Frontal cortex (tissue), 4 donors: ENCODE measurements around the gene MNS1. TPM values are rescaled to one million over a fixed set of nuclear protein-coding genes. Genes with fewer than 3 reads are reported as not detected.
"Not testable (repeated sequence)": the region's sequence is repeated elsewhere in the genome, so short reads cannot be mapped to it uniquely, and the experiment has no call there.

Experiments
- DNase-seq, 2 donors: peaks; one replicate each; pipeline ENCODE4 v3.0.0; 2012; ENCODE audit warnings: low spot score in 2 of 2
- FAIRE-seq: peaks from 2 replicates; lab custom pipeline; 2012; peaks lifted over from hg19 to GRCh38; lab: Jason Lieb, UNC
- total RNA-seq: library from RNA; depleted of rRNA; stranded (reverse); fragments of >200 nt; gene quantifications from one replicate; pipeline ENCODE4 v1.2.3, GENCODE V29; 2014
- donor health status: control.
- donor health status: control.
- donor health status: control.

MNS1 gene, protein sequence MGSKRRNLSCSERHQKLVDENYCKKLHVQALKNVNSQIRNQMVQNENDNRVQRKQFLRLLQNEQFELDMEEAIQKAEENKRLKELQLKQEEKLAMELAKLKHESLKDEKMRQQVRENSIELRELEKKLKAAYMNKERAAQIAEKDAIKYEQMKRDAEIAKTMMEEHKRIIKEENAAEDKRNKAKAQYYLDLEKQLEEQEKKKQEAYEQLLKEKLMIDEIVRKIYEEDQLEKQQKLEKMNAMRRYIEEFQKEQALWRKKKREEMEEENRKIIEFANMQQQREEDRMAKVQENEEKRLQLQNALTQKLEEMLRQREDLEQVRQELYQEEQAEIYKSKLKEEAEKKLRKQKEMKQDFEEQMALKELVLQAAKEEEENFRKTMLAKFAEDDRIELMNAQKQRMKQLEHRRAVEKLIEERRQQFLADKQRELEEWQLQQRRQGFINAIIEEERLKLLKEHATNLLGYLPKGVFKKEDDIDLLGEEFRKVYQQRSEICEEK
- 1.2 TPM for total RNA-seq

GRCh38 chr15:56464893-56465520 is at the start of gene MNS1:
Gene MNS1 (minus strand): TSS chr15:56465137. CDS start chr15:56464972, 165 bp downstream.
- peak; percentile 71 for FAIRE-seq

GRCh38 chr15:56496635-56497034 is 31.7 kb upstream of the MNS1 start:
- FAIRE-seq (peak; percentile 73), DNase-seq (peak; percentile 25 to 58)

More at GRCh38 chr15:56464893-56465520, at the start of gene MNS1:
- DNase-seq: peak; percentile 78 to 84

GRCh38 chr15:56495533-56495932 is 30.6 kb upstream of the MNS1 start:
- DNase-seq: no peak
- no peak for FAIRE-seq

DNA sequence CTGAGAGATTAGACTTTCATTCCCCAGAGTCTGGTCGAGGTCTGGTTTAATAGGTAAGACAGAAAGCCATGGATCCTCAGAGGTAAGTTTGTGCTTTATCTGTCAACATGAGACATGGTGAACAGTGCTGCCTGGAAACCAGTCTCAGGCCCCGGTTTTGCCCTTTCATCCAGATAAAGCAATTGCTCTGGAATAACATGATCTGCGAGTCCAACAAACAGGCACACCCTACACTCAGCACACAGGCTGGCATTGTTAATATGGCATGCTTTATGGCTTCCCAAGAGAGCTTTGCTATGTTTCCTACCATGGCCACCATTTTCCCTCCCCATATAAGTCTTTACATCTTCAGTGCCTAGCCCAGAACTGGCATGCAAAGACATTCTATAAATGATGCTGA is 30.1 kb upstream of the MNS1 start:
- DNase-seq: no peak
- FAIRE-seq: no peak

DNA sequence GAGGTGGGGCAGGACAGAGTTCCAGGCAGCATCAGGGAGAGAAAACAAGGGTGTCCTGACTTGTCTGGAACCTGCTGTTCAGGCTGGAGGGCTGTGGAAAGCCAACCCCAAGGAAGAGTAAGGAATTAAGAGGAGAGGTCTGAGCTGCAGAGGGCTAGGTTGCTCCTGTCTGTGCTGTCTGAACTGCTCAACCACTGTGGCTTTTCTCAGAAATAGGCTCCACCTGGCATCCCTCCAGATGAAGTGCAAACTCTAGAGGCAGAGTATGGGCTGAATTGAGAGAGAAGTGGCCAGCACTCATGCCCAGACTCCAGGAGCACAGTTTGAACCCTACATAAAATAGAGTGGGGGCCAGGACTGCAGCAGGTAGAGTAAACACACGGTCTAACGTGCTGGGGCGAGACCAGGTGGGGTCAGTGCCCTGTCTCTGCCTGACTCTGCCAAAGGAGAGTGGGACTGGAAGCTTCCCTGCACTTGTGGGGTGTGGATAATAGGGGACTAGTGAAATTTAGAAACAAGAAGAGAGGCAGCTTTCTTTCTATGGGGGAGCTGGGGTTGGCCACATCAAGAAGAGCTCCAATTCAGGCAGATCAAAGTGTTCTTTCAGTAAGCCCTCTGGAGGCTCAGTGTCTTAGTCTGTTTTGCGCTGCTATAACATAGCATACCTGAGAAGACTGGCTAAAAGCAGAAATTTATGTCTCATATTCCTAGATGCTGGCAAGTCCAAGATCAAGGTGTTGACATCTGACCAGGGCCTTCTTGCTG is 28.0 kb upstream of the MNS1 start:
- DNase-seq: no peak
- no peak for FAIRE-seq

GRCh38 chr15:56492236-56492635 is 27.3 kb upstream of the MNS1 start:
- FAIRE-seq (no peak), DNase-seq (no peak)

GRCh38 chr15:56491110-56491722 is 26.3 kb upstream of the MNS1 start:
- DNase-seq: peak; percentile 26 to 58
- no peak for FAIRE-seq

GRCh38 chr15:56490461-56490860 is 25.5 kb upstream of the MNS1 start:
- DNase-seq (no peak), FAIRE-seq (no peak)

GRCh38 chr15:56486206-56486605 is 21.3 kb upstream of the MNS1 start:
- not testable (repeated sequence) for FAIRE-seq, DNase-seq

DNA sequence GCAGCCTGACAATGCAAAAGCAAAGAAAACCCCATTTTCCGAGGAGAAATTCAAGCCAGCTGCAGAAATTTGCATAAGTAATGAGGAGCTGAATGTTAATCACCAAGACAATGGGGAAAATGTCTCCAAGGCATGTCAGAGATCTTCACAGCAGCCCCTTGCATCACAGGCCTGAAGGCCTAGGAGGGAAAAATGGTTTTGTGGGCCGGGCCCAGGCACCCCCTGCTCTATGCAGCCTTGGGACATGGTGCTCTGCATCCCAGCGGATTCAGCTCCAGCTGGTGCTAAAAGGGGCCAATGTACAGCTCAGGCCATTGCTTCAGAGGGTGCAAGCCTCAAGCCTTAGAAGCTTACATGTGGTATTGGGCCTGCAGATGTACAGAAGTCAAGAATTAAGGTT is 20.5 kb upstream of the MNS1 start:
- not testable (repeated sequence) for DNase-seq

GRCh38 chr15:56484287-56484686 is 19.4 kb upstream of the MNS1 start:
- FAIRE-seq (no peak), DNase-seq (no peak)

More for the DNA sequence above, 20.5 kb upstream of the MNS1 start:
- FAIRE-seq: not testable (repeated sequence)

DNA sequence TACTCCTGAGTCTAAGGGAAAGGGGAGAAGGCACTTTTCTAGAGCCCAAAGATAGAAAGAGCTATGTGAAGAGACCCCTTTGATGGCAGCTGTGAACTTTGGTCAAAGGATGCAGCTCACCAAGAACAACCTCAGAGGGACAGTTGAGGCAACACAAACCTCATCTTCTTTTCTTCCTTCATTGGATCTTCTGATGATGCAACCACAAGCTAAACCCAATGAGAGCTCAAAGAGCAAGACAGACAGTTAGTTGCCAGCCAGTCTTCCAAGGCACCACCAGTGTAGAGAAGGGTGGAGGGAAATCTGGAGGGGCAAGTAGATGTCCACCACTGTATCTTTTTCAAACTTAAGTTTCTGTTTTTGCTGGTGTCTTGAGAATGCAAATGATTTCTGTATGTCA is 10.4 kb upstream of the MNS1 start:
- no peak for DNase-seq
- no peak for FAIRE-seq

DNA sequence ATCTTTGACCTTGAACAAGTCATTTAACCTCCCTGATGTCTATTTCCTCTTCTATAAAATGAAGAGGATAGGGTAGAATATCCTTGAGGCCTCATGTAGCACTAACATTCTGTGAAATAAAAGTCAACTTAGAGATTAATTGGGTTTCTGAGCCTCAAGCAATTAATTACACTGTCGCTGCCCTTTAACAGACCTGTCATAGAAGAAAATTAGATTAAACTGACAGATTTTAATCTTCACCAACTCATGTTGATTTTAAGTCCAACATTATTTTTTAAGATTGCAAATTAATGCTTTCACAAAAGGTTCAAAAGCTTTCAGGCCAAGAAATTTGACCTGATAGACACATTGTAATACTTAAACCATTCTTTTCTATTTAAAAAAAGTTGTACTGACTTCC is 8.1 kb upstream of the MNS1 start:
- no peak for DNase-seq
- no peak for FAIRE-seq

GRCh38 chr15:56472278-56472677 is 7.3 kb upstream of the MNS1 start:
- no peak for FAIRE-seq
- no peak for DNase-seq

DNA sequence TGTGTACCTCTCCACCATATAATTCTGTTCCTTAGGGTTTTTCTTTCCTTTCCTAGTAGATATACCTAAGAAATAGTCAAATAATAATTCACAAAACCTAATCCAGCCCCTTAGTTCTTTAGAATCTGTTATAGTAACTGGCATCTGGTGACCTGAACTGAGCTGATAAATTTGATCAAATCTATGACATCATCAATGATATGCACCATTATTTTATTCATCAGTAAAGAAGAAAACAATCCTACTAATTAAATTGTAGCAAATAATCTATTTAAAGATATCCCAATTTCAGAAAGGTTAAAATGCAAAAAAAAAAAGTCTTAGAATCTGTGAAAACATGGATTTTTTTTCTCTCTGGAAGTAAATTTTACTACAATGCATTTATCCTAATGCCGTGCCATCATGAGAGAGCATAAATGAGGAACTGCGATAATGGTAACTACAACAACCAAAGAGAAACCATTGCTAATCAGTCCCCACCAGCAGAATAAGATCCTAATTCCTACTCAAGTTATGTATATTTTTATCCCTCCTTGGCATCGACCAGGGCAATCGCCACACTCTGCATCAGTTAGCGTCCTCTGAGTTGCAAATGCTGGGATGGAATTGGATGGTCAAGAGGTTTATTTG is 6.6 kb upstream of the MNS1 start:
- FAIRE-seq: no peak
- no peak for DNase-seq

DNA sequence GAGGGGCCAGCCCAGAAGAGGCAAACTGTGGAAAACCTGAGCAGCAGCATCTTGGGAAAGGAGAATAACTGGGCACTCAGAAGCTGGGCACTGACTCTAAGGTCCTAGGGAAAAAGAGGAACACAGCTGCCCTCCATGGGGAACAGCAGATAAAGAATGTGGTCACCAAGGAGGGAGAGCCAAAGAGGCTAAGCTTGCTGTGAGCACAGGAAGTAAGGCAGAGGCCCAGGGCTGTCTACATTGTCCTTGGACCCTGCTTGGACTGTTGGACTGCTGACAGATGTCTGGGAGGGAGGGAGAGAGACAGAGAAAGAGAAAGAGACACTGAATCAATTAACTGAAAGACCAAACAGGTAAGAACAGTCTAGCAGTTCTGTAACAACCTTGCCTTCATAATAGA is 4.5 kb upstream of the MNS1 start:
- no peak for DNase-seq
- FAIRE-seq: no peak

GRCh38 chr15:56468401-56468800 is 3.5 kb upstream of the MNS1 start:
- FAIRE-seq (no peak), DNase-seq (no peak)

DNA sequence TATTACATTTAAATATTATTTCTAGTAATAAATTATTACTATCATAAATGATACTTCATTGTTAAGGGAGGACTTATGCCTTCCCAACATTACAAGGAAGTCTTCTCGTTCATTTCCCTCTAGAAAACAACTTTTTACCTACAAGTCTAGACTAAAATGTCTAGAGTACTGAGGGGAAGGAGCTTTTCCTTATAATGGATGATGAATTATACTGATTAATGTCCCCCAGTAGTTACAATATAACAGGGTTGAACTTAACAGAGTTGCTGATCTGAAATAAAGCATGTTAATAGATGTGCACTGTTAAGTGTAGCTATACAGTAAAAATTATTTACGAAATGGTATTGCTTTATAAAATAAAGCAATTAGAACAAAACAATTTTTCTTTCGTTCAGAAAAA is 2.7 kb upstream of the MNS1 start:
- DNase-seq: no peak
- no peak for FAIRE-seq

DNA sequence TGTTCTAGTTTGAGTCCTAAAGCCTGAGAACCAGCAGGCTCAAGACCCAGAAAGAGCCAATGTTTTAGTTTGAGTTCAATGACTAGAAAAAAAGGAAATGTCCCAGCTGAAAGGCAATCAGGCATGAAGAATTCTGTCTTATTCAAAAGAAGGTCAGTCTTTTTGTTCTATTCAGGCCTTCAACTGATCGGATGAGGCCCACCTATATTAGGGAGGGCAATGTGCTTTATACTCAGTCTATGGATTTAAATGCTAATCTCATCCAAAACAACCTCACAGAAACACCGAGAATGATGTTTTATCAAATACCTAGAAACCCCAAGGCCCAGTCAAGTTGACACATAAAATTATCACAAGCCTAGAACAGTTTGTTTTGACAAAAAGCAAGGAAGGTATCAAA is 4.0 kb downstream of the MNS1 start:
- DNase-seq: no peak
- no peak for FAIRE-seq

- no peak for DNase-seq
- no peak for FAIRE-seq
Measured at GRCh38 chr15:56460071-56460470, 4.9 kb downstream of the MNS1 start.
